Measurements from ENCODE around the gene SNRPD1.

DNA sequence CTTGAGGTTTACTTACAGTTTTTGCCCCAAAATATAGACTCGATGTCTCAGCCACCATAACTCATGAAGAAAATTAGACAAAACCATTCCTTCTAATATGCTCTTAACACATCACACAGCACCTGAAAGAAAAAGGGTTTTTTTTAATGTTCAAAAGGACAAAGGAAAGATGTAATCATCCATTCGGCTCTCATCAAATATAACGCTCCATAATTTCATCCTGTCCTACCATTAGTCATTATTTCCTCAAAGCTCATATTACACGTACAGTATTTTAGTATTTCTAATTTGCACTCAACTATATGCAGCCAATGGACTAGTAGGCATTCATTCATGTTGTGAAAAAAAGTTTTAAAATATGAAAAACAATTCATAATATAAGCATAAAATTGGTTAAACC, 36.5 kb upstream of the SNRPD1 start:
- TF ChIP-seq POLR2AphosphoS5 (IDR thresholded peaks at IDR 0.05; ENCODE audit: low read depth, low read length) (no peak), SIN3A (IDR thresholded peaks at IDR 0.05; ENCODE audit: borderline replicate concordance, insufficient read depth, low read length) (no peak), TAF1 (IDR thresholded peaks at IDR 0.05; ENCODE audit: borderline replicate concordance, insufficient read depth, low read length) (no peak), FOXP2 (optimal IDR thresholded peaks at IDR 0.05; ENCODE audit: borderline replicate concordance, extremely low read depth, extremely low read length, insufficient read depth) (no peak)
- TF ChIP-seq, protein P1, sequence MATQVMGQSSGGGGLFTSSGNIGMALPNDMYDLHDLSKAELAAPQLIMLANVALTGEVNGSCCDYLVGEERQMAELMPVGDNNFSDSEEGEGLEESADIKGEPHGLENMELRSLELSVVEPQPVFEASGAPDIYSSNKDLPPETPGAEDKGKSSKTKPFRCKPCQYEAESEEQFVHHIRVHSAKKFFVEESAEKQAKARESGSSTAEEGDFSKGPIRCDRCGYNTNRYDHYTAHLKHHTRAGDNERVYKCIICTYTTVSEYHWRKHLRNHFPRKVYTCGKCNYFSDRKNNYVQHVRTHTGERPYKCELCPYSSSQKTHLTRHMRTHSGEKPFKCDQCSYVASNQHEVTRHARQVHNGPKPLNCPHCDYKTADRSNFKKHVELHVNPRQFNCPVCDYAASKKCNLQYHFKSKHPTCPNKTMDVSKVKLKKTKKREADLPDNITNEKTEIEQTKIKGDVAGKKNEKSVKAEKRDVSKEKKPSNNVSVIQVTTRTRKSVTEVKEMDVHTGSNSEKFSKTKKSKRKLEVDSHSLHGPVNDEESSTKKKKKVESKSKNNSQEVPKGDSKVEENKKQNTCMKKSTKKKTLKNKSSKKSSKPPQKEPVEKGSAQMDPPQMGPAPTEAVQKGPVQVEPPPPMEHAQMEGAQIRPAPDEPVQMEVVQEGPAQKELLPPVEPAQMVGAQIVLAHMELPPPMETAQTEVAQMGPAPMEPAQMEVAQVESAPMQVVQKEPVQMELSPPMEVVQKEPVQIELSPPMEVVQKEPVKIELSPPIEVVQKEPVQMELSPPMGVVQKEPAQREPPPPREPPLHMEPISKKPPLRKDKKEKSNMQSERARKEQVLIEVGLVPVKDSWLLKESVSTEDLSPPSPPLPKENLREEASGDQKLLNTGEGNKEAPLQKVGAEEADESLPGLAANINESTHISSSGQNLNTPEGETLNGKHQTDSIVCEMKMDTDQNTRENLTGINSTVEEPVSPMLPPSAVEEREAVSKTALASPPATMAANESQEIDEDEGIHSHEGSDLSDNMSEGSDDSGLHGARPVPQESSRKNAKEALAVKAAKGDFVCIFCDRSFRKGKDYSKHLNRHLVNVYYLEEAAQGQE (IDR thresholded peaks at IDR 0.05; ENCODE audit: insufficient read depth in 1 of 2, low read depth in 2 of 2, low read length in 2 of 2): no peak

Measured in PFSK-1 (cell line).